H4 (cell line): ENCODE data around the gene SIK3. TPM values are rescaled to one million over a fixed set of nuclear protein-coding genes. Genes with fewer than 3 reads are reported as not detected.

Source experiments
- DNase-seq: peaks from one replicate; pipeline ENCODE4 v3.0.0-alpha.2; 2015; ENCODE audit warnings: low spot score
- total RNA-seq: library from RNA; depleted of rRNA; stranded (reverse); fragments of >200 nt; shearing (Covaris generic); gene quantifications from 2 replicates; pipeline ENCODE4 v1.2.3, GENCODE V29; 2014

Gene SIK3
- total RNA-seq, 1 experiment from 2014 or later = 7.8 TPM

DNA sequence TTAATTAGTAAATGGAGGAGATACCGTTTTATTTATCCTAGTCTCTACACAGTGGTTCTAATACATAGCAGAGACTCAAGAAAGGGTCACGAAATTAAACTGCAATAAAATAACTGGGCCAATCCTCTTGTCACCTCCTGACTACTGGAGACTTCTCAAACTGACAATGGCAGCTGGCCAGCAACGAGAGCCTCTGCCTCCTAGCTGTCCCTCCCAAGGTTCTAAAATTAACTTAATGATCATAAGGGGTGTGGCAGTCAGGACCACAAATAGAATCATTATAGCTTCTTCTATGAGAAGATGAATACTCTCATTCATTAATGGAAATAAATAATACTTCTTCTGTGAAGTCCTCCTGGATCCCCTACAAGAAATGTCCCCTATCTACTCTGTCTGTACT is 197.0 kb downstream of the SIK3 start:
- no peak for DNase-seq

DNA sequence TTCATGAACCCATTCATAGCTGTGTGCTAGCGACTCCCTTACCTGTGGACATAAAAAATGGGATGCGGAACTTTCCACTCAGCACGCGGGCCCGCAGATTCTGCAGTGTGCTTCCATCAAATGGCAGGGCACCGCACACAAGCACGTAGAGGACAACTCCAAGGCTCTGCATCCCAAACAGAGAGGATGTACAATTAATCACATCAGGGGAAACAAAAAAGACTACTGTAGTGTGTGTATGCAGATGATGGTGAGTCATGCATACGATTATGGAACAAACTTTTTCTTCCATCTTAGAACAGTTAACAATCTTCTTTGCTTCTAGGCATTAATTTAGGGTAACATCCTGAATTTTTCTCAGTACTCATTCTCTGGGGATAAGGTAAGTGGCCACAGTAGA is 202.0 kb downstream of the SIK3 start:
- no peak for DNase-seq

DNA sequence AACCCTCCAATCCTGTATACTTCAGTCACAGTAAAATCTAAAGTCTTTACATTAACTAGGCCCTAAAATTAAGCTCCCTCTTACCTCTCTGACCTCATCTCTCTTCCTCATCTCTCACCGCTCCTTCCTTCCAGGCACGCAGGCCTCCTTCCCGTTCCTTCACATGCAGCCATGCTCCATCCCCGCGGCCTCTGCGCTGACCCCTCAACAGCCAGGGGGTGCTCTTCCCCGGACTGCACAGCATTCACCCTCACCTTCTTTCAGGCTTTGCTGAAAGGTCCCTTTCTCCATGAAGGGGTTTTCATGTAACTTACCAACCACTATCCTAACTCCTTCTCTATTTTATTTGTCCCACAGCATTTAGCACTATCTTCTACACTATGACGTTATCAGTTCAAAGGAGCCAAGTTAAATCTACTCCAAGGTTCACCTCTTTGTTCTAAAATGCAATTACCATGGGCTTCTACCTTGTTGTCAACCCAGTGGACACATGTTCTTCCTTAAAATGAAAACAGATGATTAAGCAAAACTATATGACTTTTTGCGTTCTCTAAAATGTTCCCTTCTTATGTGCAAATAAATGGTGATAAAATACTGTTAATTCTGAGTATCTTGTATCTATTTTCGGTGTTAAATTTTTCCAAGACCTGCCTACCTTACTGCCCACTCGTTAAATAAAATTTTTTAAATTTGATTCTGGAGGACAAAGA is 203.0 kb downstream of the SIK3 start:
- DNase-seq = no peak

DNA sequence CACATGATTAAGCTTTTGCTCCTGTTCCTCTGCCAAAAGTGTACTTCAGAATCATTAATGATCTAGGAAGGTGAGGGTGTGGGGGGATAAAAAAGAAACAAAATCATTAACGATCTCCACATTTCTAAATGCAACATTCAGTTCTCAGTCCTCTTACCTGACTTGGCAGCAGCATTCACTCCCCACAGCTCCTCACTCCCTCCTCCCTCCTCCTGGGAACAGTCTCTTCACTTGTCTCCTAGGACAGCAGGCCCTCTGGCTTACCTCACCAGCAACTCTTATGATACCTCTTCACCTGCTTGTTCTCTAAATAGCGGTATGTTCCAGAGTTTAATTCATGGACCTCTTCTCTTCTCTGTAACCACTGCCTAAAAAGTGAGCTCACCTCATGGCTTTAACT is 204.3 kb downstream of the SIK3 start:
- DNase-seq = no peak

DNA sequence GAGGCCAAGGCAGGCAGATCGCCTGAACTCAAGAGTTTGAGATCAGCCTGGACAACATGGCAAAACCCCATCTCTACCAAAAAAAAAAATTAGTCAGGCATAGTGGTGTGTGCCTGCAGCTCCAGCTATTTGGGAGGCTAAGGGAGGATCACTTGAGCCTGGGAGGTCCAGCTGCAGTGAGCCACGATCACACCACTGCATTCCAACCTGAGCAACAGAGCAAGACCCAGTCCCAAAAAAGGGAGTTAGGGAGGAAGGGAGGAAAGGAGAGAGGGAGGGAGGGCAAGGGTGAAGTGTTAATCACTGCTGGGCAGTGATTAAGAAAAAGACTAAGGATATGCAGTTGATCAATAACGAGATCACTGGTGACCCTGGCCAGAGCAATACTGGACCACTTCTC is 204.8 kb downstream of the SIK3 start:
- DNase-seq = no peak

DNA sequence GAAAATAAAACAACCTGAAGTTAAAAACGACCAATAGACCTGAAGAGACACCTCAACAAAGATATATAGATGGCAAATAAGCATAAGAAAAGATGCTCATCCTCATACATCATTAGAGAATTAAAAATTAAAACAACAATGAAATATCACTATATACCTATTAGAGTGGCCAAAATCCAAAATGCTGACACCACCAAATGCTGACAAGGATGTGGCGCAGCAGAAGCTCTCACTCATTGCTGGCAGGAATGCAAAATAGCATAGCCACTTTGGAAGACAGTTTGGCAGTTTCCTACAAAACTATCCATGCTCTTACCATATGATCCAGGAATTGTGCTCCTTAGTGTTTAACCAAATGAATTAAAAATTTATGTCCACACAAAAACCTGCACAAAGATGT is 205.9 kb downstream of the SIK3 start:
- no peak for DNase-seq

DNA sequence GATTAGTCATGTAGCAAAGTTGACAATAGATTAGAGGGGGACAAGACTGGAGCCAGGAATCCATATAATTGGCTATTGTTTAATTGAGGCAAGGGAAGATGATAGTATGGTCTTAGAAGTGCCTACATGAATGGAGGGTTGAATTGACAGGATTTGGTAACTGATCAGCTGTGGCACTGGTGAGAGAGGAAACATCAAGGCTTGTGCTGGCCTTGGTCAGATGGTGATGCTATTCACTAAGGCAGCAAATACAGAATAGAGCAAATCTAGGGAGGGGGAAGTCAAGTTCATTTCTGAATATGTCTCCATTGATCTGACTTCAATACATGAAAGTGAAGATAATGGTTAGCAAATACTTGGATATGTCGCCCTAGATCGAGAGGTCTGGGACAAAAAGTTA is 206.5 kb downstream of the SIK3 start:
- DNase-seq = no peak

DNA sequence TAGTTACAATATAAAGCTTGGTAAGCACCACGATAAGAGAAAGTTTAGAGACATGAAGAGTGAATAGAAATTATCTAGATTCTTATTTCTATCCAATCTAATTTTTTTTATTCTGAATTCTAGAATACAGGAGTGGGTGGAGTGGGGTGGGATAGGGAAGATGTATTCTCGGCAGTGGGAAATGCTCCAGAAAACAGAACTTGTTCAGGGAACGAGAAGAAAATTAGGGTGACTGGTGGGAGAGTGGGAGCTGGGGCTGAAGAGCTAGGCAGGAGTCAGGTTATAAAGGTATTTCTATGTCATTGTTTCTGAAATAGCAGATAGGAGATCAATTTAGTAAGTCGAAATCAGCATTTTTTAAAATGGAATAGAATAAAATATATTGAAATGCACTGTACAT is 207.6 kb downstream of the SIK3 start:
- no peak for DNase-seq

DNA sequence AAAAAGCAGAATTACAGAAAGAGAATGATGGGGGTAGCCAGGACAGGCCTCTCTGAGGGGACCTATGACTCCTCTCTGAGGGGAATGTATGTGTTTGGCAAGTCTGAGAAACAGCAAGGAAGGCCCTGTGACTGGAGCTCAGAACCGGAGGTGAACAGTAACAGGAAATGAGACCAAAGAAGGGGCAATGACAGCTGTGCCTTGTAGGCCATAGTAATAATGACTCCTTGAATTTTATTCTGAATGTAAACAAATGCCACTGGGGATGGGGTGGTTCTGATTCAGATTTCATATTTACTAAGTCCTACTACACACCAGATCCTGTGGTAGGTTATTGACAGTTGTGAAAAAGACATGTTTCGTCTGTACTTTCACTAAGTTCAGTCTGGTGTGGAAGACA is 208.0 kb downstream of the SIK3 start:
- DNase-seq = no peak

DNA sequence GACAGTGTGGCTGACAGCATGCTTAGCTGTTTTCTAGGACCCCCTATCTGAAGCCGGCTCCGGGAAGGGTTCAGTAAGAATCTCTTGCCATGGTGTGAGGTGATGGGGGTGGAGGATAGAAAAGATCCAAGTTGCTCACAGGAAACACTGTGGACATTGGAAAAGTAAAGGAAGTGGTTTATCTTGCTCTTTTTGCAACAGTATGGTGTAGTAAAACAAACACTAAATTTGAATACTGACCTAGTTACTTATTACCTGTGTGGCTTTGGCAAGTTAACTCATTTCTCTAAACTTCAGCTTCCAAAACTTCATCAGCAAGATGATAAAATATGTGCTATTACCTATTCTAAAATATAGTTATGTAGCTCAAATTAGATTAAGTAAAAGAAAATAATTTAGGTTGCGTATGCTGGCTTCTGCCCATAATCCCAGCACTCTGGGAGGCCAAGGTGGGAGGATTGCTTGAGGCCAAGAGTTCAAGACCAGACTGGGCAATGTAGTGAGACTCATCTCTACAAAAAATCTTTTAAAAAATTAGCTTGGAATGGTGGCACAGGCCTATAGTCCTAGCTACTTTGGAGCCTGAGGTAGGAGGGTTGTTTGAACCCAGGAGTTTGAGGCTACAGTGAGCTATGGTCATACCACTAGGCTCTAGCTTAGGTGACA is 209.2 kb downstream of the SIK3 start:
- no peak for DNase-seq

DNA sequence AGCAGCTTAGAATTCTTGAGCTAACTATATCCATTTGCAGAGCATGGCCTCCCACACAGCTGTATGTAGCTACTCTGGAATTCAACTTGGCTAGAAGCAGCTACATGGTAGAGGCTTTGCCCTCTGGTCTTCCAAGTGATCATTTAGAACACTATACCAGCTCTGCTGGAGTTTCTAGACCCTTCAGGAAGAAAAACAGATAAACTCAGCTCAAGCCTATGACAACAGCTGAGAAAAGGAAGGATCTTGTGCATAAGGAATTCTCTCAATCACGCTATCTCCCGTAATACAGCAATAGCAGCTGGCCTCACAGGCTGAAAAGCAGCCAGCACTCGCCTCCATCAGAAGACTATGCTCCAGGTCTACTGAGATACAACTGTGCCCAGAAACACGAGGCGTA is 210.2 kb downstream of the SIK3 start:
- no peak for DNase-seq

DNA sequence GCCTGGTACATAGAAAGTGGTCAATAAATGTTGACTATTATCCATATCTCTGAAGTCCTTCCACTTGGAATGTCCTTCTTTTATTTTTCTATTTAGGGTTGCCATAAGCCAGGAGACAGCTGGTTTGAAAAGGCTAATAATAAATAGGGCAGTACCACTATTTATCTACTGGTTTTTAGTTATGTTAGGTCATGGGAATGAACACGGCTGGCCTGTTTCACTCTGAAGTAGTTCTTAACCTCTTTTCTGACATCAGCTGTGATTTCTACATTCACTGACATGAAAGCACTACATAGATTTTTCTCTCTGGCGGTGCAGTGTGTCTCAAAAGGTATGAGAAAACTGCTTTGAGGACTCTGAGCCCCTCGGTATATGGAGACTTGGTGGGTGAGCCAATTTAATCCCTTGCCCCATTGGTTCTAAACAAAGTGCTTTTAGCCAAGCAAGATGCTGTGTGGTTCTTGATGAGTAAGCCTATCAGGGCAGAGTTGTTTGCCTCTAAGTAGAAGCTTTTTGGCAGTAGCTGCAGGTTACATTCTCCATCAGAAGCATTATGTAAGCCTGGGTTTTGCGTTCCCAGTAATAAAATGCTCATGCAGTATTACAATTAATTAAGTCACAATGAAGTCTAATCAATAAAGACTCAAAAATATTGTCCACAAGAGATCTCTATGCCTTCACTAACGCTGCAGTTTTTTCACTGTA is 212.1 kb downstream of the SIK3 start:
- no peak for DNase-seq

DNA sequence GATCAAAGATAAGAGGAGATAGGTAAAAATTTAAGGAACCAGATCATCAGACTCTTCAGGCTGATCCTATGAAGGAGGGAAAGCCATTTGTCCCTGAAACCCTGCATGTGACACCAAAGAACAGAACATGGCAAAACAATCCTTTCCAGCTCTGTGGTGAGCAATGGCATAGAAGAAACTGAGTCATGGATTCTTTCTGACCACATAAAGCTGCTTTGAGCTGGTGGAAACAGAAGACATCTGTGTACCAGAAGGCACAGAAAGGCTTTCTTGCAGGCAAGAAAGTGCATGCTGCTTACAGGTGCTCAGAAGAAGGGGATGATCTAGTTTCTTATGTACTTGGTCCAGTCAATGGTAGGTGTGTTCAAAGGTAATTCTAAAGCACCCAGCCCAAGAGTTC is 215.8 kb downstream of the SIK3 start:
- DNase-seq = no peak

DNA sequence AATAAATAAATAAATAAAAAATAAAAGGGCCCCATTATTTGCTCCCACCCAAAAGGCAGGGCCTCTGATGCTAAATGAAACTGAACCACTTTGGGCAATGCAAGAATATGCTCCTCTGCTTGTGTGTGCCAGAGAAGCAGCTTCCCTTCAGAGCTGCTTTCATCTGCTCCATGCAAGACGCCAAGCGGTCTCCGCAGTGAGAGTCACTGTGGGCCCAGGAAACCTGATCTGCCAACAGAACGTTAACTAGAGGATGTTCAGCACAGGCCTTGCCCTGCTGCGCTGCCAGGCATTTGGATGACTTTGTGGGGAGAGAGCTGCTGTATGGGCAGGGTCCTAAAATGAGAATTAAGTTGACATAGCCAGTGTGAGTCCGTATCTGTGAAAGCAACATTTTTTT is 217.1 kb downstream of the SIK3 start:
- DNase-seq = no peak

DNA sequence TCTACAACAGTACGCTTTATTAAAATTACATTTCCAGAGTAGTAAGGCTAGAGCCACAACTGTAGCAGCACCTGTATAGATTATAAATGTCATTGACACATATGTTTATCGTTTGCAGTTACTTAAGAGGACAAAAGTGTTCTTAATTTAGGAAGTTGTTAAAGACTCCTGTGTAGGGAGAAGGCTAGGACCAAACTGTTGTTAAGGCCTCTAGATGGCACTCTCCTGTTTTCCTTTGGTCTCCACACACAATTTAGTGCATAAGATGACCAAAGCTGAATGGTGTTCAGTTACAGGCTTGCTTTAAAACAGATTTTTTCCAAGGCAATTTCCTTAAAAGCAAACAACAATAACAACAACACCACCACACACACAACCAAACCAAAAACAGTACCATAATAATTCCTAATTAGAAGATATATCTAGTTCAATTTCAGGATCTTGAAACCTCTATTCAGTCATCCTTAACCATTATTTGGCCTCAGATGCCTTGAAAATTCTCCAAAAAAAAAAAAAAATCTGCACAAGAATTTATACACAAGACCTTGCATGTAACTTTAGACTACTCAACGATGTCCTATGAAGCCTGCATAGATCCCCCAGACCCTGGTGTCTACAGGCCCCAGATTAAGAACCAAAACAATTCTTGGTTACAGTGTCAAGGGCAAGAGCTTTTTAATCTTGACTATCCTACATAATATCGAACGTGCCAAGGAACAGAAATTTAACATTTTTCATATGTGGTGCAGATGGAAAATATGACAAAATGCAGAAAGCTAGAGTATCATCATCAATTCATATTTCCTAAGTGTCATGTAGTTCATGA is 218.2 kb downstream of the SIK3 start:
- peak; percentile 70 for DNase-seq

DNA sequence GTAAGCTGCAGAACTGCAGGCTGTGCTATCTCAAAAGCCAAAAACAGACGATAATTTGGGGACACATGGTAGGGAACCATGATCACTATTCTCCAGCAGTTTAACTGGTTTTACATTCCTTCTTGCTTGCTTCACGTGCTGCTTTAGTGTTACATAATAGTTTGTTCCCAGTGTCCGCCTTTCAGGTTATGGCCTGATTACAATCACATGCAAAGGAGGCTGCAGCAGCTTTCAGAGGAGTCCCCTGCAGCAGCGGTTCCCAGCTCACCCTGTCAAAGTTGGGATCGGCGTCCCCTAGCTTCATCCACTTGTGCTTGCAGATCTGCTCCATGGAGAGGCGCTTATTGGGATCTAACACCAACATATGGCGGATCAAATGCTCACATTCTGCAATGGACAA is 221.6 kb downstream of the SIK3 start:
- DNase-seq = no peak

DNA sequence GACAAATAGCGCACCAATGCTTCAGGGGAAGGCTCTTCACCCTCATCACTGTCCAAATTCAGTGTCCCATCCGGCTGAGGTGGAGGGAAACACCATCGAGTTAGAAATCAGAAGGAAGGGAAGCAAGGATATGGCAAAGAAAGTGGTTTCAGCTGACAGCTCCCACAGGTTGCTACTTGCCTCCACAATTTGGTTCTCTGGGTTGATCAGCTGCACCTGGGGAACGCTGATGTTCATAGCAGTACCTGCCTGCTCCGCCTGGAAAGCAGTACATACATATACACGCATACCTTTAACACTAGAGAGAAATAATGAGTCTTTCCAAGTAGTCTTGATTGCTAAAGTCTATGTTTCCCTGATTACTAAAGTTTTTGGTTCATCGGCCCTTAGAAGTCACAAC is 223.0 kb downstream of the SIK3 start:
- DNase-seq = no peak

DNA sequence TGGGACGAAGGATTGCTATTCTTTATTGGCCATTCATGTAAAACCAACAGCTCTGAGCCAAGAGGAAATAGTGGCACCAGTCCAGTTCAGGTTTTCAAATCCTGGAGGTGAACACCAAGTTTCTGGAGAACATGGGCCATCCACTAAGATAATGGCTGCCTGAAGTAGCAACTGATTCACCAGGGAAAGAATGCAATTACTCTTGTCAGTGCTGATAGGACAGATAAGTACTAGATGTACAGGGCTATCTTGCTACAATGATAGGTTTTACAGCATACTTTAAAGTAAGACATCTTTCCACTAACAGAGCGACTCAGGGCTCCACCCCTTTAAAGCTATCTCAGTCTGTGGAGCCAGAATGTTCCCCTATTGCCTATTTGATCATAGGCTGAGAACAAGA is 224.0 kb downstream of the SIK3 start:
- no peak for DNase-seq

DNA sequence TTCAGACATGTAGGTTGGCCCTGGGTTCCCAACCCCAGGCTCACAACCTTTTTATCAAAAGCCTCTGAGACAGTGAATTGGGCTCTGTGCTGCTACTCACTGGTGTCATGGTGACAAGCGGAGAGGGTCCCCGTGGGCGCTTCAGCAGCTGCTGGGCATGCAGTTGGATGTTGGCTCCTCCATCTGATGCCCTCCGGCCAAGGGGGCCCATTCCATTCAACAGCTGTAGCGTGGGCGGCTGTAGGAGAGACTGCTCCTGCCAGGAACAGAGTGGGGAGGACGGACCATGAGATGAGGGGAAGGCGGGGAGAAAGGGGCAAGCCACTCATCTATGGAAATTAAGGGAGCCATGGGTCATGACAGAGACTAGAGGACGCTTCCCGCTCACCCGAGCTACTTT is 224.8 kb downstream of the SIK3 start:
- no peak for DNase-seq

DNA sequence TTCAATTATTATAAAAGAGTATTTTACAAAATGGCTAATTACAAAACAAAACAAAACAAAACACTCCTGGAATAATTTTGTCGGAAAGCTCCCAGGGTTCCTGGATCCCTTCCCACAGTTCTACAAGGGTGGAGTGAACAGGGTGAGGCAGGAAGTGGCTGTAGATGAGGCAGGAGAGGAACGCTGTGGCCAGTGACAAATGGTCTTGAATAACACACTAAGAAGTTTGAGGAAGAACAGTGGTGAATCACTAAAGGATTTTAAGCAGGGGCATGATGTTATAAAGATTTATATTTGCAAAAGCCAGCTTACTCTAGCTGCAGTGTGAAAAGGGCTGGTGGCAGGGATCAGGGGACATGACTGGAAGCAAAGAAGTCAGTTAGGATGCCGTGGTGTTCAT is 227.0 kb downstream of the SIK3 start:
- peak; percentile 37 for DNase-seq

DNA sequence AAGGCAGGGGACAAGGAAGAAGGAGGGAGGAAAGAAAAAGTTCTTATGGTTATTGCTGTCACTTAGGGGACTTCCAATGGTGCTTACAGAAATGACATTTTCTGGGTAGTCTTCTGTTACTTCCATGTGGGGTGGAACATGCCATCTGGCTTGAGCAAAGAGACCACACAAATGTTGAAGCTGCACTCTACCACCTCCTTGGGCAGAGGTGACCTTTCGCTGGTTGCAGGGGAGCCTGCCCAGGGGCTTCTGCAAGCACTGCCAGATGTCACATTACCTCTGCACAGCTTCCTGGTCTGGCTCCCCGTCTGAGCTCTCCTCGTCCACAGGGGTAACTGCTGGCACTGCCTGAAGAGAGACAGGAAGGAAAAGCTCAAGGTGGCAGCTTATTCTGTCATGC is 228.2 kb downstream of the SIK3 start:
- DNase-seq = no peak

DNA sequence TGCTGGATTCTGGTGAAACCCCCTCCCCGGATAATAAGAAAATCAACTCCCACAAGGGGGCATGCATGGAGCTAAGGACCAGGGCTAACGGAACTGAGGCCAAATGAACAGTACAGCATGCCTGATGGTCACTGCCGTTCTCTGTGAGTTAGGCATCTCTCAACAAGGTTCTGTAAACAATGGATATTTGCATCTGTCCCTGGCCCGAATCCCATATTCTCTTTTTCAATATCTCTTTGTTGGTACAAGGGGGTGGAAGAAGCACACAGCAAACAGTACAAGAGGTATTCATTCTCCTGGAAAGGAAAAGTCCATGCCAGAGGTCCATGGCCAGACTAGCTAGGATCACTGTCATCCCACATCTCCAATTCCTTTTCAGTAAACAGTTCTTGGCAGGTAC is 228.6 kb downstream of the SIK3 start:
- DNase-seq = no peak
